Measurements from ENCODE around the gene BPIFB4. TPM values are rescaled to one million over a fixed set of nuclear protein-coding genes. Genes with fewer than 3 reads are reported as not detected.
"Not testable (repeated sequence)": the region's sequence is repeated elsewhere in the genome, so short reads cannot be mapped to it uniquely, and the experiment has no call there.

The BPIFB4 gene
- total RNA-seq, 1 donor from 2014 or later: not detected

- Histone ChIP-seq H3K9me3 (no peaks in the 10 kb centered on the region), H3K27ac (no peak overlapping the region), H3K27me3 (no peaks in the 10 kb centered on the region), H3K36me3 (no peaks in the 10 kb centered on the region), H3K4me1 (no peaks in the 10 kb centered on the region), H3K4me3 (no peak overlapping the region)
- DNase-seq (ENCODE audit: low spot score in 2 of 2): no peak
- no peak for TF ChIP-seq CTCF (IDR thresholded peaks at IDR 0.05)
- intact Hi-C loops (cut with DNase I): no loop called here
Observed at GRCh38 chr20:33112547-33113386, 33.3 kb downstream of the BPIFB4 start.

- TF ChIP-seq CTCF (IDR thresholded peaks at IDR 0.05): no peak
- Histone ChIP-seq H3K9me3 (no peaks in the 10 kb centered on the region), H3K4me1 (no peaks in the 10 kb centered on the region), H3K36me3 (no peaks in the 10 kb centered on the region), H3K27me3 (no peaks in the 10 kb centered on the region), H3K27ac (no peak overlapping the region), H3K4me3 (no peak overlapping the region)
- intact Hi-C loops (cut with DNase I): no loop called here
- DNase-seq (ENCODE audit: low spot score in 2 of 2): no peak
Observed at GRCh38 chr20:33113387-33113908, 34.0 kb downstream of the BPIFB4 start.

GRCh38 chr20:33115501-33115900 lies 36.1 kb downstream of the BPIFB4 start:
- H3K27ac ChIP-seq; H3K9me3 ChIP-seq; H3K36me3 ChIP-seq; H3K4me1 ChIP-seq; intact Hi-C loops (cut with DNase I); H3K4me3 ChIP-seq; DNase-seq (ENCODE audit: low spot score in 2 of 2); H3K27me3 ChIP-seq: not testable (repeated sequence)

- Histone ChIP-seq H3K4me3 (no peak overlapping the region), H3K27me3 (no peaks in the 10 kb centered on the region), H3K9me3 (no peaks in the 10 kb centered on the region), H3K27ac (no peak overlapping the region), H3K36me3 (no peaks in the 10 kb centered on the region), H3K4me1 (no peaks in the 10 kb centered on the region)
- intact Hi-C loops (cut with DNase I): no loop called here
- no peak for TF ChIP-seq CTCF (IDR thresholded peaks at IDR 0.05)
- no peak for DNase-seq (ENCODE audit: low spot score in 2 of 2)
Observed at GRCh38 chr20:33119725-33120720, 40.6 kb downstream of the BPIFB4 start.

GRCh38 chr20:33120934-33121333 lies 41.5 kb downstream of the BPIFB4 start:
- Histone ChIP-seq H3K27ac (no peak overlapping the region), H3K4me1 (no peaks in the 10 kb centered on the region), H3K36me3 (no peaks in the 10 kb centered on the region), H3K27me3 (no peaks in the 10 kb centered on the region), H3K4me3 (no peak overlapping the region), H3K9me3 (no peaks in the 10 kb centered on the region)
- DNase-seq (ENCODE audit: low spot score in 2 of 2): no peak
- TF ChIP-seq CTCF (IDR thresholded peaks at IDR 0.05): no peak
- intact Hi-C loops (cut with DNase I): no loop called here

- intact Hi-C loops (cut with DNase I); H3K4me3 ChIP-seq; H3K36me3 ChIP-seq; H3K4me1 ChIP-seq; DNase-seq (ENCODE audit: low spot score in 2 of 2); H3K27ac ChIP-seq; H3K9me3 ChIP-seq; H3K27me3 ChIP-seq: not testable (repeated sequence)
Observed at GRCh38 chr20:33122297-33122696, 42.9 kb downstream of the BPIFB4 start.
